COLO668 (cell line): ENCODE data around the gene IGSF6.
"Not testable (repeated sequence)": the region's sequence is repeated elsewhere in the genome, so short reads cannot be mapped to it uniquely, and the experiment has no call there.

Source experiments
- DNase-seq: peaks from one replicate; lab custom pipeline; 2025; ENCODE audit not compliant: unreplicated experiment; lab: John Stamatoyannopoulos, UW

Gene IGSF6

DNA sequence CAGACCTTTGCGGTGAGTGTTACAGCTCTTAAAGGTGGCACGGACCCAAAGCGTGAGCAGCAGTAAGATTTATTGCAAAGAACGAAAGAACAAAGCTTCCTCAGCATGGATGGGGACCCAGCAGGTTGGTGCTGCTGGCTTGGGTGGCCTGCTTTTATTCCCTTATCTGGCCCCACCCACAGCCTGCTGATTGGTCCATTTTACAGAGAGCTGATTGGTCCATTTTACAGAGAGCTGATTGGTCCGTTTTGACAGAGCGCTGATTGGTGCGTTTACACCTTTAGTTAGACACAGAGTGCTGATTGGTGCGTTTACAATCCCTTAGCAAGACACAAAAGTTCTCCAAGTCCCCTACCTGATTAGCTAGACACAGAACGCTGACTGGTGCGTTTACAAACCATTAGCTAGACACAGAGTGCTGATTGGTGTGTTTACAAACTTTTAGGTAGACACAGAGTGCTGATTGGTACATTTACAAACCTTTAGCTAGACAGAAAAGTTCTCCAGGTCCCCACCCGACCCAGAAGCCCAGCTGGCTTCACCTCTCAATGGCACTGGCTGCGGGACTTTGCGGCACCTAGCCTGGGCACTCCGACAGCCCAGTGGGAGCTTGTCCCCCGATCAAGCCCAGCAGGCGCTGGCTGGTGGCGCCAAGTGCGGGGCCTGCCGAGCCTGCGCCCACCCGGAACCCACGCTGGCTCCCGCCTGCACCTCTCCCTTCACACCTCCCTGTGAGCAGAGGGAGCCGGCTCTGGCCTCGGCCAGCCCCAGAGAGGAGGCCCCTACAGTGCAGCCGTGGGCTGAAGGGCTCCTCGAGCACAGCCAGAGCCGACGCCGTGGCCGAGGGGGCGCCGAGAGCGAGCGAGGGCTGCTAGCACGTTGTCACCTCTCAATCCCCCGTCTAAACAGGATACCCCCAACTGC is 22.5 kb downstream of the IGSF6 start:
- DNase-seq = not testable (repeated sequence)

- no peak for DNase-seq
Measured at GRCh38 chr16:21628772-21629171, 23.6 kb downstream of the IGSF6 start.

- DNase-seq = no peak
Measured at GRCh38 chr16:21628121-21628726, 24.2 kb downstream of the IGSF6 start.

GRCh38 chr16:21626659-21627277 is 25.6 kb downstream of the IGSF6 start:
- DNase-seq = no peak

DNA sequence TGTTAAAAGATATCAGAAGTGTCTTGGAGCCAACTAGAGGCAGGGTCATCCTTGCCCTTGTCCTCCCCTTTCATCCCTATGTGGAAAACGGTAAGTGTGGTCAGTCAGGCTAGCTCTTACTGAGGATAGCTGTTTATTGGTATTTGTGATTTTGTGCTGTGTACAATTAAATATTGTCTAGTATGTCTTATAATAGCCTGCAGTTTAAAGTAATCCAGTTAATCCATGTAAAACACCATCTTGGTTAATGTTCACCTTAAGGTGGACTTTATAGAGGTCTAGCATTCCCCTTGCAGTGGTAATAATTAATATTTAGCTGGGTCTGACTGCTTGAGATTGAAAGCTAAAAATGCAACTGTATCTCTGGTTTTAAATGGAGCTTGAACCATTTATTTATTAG is 27.4 kb downstream of the IGSF6 start:
- DNase-seq = no peak

GRCh38 chr16:21622545-21622944 is 29.9 kb downstream of the IGSF6 start:
- no peak for DNase-seq

DNA sequence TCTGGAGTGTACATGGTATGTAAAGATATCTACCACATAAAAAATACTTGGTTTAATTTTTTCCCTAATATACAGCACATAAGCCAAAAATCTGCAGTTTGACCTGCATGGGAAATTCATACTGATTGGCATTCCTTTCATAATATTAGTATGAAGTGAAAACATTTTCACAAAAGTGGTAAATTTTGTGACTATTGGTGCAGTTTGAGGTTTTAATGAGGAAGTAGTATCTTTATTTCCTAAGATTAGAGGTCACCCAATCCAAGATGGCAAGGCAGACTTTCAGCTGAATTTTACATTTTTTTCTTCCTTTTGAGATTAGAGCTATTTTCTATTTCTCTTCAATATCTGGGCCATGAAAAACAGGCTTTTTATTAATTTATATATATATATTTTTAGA is 31.8 kb downstream of the IGSF6 start:
- DNase-seq = no peak

DNA sequence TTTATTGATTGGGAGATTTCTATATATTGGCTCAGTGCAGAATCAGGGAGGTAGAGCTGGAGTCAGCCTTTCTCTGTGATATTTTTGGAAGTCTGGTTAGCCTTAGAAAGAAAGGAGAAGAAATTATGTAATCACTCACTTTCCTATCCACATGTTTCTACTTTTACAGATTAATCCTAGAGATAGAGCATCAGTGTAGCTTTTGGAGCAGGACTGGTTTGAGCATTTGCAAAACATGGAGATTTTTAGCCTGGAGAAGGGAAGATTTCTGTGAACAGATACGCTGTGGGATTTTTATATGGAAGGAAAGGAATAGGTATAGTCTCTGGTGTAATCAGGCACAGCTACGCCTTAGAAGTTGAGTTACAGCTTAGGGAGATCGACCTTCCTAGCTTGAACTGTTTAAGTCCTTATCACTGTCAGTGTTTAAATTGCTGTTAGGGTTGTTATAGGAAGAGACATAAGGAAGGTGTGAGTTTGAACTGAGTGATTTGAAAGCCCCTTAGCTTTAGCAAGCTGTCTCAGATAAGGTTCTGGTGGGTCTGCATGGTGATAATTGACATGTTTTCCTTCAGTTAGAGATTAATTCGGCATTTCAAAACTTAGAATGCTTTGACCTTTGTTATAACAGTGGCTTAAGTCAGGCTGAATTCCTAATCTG is 32.5 kb downstream of the IGSF6 start:
- DNase-seq = no peak

GRCh38 chr16:21618281-21618680 is 34.1 kb downstream of the IGSF6 start:
- no peak for DNase-seq

- no peak for DNase-seq
Measured at GRCh38 chr16:21617607-21618006, 34.8 kb downstream of the IGSF6 start.

GRCh38 chr16:21614896-21615295 is 37.5 kb downstream of the IGSF6 start:
- no peak for DNase-seq

DNA sequence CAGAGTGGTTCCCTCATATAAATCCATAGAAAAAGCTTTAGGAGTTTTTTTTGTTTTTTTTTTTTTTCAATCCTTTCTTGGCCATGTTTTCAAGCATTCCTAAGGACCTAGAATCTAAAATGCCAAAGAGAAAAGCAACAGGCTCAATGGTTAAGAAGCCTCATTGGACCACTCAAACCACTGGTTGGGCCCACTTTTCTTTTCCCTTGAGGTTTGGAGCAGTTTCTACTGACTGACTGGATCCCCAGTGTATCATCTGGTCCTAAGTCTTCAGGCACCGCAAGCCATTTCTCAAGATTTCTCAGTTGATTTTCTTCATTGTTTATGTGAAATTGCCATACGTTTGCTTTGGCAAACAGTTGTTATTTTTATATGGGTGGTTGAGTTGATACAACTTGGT is 38.6 kb downstream of the IGSF6 start:
- DNase-seq = no peak

- DNase-seq = no peak
Measured at GRCh38 chr16:21613361-21613760, 39.0 kb downstream of the IGSF6 start.

- no peak for DNase-seq
Measured at GRCh38 chr16:21611556-21612384, 40.6 kb downstream of the IGSF6 start.

GRCh38 chr16:21611198-21611555 is 41.2 kb downstream of the IGSF6 start:
- DNase-seq = no peak

- DNase-seq = no peak
Measured at GRCh38 chr16:21610766-21611165, 41.6 kb downstream of the IGSF6 start.

DNA sequence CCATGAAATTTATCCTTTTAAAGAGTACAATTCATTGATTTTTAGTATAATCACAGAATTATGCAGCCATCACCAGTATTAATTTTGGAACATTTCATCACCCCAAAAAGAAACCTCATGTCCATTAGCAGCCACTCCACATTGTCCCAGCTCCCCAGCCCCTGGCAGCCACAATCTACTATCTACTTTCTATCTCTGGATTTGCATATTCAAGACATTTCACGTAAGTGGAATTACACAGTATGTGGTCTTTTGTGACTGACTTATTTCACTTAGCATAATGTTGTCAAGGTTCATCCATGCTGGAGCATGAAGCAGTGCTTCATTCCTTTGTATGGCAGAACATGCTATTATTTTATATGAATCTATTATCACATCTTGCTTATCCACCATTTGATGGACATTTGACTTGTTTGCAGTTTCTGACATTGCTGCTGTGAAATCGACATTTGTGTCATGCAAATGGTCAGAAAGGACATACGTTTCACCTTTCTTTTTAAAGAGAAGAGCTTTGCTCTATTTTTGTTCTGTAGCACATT is 42.3 kb downstream of the IGSF6 start:
- DNase-seq = no peak

- DNase-seq = no peak
Measured at GRCh38 chr16:21608639-21609328, 43.6 kb downstream of the IGSF6 start.

GRCh38 chr16:21605848-21606247 is 46.6 kb downstream of the IGSF6 start:
- DNase-seq = not testable (repeated sequence)

DNA sequence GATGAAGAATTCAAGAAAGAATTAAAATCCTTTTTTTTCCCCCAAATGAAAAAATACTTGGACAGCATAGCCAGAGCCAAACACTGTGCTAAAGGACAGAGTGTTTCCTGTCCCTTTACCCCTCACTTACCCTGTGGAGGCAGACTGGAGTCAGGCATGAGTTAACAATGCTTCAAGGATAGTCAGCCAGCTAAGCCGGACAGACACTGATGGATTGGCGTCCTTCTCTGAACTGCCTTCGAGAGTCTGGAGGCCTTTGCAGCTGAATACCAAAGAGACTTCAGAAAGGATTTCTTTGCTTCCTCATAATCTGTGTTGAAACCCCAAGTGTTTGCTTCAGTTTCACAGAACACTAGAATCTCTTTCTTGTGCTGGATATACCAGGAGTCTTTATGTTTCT is 48.5 kb downstream of the IGSF6 start:
- no peak for DNase-seq
